Measurements from ENCODE around the gene FAM168B.

The FAM168B gene

DNA sequence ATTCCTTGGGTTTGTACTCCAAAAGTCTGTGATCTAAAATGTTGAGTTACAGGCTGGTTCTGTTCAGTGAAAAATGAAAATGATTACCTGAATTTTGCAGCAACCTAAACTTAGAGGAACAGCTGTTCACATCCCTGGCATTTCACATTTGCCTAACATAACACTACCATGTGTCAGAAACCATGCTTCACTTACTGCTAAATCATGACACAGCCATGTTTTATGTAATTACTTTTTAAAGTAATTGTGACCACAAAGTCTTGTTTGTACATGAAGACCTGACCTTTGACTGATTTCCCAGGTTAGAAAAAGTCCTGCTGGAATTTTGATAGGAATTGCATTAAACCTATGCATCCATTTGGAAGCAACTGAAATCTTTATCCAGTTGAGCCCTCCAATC is 79.1 kb downstream of the FAM168B start:
- DNase-seq: no peak

DNA sequence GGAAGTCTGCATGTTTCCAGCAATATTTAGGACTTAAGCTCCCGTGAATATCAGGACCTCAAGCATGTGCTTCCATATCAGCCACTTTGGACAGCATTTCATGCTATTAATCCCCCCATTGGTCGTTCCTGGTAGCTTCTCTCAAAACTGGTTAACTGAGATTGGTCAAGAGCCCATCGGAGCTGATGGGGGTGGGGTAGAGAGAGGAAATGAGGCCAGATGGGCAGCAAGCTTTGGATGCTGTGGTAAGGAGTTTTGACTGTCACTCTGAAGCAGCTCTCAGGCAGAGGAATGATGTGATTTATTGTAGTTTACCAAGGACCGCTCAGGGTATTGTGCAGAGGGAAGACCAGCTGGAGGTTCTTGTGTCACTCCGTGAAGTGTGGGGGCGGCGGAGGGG is 81.8 kb downstream of the FAM168B start:
- DNase-seq: no peak

DNA sequence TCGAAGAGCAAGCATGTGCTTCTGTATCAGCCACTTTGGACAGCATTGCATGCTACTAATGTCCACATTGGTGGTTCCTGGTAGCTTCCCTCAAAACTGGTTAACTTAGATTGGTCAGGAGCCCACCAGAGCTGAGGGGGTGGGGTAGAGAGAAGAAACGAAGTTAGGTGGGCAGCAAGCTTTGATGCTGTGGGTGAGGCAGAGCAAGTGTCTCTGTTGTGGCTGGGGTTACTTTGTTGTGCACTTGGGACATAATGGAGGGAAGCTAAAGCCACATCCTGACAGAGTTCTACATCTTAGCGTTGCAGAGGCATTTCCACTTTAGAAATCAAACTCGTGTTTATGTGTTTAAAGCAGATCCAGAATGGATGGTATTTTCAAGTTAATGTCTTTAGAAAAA is 82.7 kb downstream of the FAM168B start:
- no peak for DNase-seq

DNA sequence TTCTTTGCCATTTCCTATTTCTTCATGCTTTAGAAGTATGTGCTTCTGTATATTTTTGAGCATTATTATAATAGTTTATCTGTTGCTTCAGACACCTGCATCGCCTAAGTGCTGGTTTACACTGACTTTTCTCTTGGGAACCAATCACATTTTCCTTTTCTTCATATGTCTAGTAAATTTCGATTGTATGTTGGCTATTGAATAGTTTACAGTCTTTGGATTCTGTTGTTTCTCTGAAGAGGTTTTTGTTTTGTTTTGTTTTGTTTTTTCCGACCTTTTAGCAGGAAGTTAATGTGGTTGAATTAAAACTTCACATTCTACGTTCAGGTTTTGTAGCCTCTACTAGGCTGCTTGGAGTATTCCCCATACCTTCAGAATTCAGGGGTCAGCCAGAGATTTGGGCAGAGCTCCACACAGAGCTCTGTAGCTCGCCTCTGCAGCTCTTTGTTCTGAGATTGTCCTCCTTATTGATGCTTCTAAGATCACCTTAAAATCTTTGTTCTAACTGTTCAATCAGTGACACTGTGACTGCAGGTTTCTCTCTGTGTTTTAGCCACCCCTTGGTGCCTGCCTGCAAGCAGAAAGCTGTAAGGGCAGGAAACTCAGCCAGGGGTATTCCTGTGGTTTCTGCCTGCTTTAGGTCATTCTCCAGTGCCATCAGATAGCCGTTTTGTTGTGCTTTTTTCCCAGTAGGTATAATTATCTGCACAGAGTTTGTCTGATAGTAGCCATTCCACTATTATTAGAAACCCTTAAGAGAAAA is 83.4 kb downstream of the FAM168B start:
- no peak for DNase-seq

DNA sequence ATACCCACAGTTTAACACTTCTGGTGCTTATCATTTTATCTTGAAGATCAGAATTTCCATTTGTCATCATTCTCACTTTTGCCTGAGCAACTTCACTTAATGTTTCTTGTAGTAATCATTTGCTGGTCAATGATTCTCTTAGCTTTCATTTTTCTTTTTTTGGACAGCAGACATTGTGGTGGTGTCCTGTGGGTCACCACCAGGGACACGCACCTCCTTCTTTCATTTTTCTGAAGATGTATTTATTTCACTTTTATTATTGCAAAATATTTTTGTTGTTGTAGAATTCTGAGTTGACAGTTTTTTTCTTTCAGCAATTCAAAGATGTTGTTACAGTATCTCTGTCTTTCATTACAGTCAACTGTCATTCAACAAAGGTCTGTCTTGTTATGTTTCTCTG is 84.3 kb downstream of the FAM168B start:
- DNase-seq: no peak

DNA sequence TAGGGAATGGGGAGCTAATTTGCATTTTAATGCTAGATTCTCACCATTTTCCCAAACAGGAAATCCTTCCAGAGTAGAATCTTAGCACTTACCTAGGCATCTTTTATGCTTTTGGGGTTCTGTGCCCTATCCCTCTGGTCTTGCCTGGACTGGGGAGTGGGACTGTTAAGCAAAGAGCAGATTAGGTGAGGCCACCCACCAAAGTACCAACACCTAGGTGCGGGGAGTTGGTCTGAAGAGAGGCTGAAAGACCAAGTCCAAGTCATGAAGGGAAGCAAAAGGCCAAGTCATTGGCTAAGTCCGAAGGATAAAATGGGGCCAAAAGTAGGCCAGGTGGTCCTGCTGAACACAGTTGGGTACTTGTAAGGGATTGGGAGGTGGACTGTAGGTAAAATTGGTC is 86.7 kb downstream of the FAM168B start:
- no peak for DNase-seq

DNA sequence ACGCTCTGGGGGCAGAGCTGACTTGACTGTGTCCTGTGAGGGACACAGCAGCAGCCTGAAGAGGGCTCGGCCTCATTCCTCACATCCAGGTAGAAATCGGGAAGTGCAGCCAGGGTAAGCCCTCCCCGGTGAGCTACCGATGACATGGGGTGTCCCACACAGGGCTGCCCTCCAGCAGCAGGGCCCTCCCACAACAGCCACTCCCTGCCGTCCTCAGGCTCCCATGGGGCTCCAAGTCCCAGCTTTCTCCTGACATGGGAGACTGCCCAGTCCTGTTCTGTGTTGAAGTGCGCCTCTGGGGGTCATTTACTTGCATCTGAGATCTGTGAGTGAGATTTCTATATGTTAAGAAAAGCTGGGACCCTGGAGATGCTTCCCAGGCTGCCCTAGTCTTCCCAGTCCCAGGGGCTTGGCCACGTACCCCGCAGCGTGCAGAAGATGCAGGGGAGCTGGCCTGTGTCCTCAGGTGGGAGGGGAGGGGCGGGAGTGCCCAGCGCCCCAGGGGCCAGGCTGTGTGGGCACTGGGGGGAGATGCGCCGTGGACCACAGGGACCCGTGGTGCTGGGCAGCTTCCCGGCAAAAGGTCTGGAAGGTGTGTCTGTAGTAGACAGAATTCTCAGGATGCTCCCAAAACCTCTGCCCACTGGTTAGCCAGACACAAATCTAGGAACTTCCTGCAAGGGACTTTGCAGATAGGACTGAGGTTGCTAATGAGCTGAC is 87.9 kb downstream of the FAM168B start:
- DNase-seq: no peak

DNA sequence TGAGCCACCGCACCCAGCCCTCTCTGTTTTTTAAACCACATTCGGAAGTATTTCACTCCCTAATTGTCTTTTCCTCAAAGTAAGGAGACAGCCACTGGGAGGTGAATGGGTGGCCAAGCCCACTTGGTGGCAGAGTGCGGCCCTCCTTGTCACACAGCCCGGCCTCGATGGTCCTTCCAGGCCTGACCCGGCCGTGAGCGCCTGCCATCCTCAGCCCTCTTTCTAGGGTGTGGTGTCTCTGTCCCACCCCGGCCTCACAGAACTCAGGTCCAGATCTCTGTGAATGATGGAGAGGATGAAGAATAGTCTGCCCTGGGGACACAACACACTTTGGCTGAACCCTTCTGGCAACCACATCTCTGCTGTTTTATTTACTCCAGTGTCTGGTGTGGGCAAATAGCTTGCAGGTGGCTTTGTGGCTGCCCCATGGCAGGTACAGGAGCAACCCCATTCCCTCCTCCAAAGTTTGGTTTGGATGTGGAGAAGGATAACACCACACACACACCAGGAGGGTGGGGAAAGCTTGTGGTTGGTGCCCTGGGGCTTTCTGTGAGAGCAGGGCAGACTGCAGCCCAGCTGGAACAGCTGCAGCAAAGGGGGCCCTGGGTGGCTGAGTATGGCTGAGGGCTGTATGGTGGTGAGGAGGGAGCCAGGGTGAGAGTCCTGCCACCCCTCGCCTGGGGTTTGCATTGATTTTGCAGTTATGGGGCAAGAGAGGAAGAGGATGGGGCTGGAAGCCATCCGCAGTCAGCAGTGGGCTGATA is 88.6 kb downstream of the FAM168B start:
- DNase-seq: no peak

DNA sequence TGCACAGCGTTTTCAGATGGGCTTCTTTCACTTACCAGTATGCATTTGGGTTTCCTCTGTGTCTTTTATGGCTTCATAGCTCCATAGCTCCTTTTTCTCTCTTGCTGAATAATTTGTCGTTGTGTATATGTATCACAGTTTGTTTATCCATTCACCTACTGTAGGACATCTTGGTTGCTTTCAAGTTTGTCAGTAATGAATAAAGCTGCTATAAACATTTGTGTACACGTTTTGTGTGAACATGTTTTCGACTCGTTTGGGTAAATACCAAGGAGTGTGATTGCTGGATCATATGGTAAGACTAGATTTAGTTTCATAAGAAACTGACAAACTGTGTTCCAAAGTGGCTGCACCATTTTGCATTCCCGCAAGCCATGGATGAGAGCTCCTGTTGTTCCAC is 94.7 kb downstream of the FAM168B start:
- DNase-seq: no peak

All from NCI-H1092 treated with DMSO at 0.1 percent for 48 hours (cell line).